Mammary epithelial cell (primary cell): ENCODE measurements around the gene HNF4A.

Experiments
- CTCF ChIP-seq, 2 donors: IDR thresholded peaks in 1 of 2; conservative IDR thresholded peaks in 1 of 2; 2 replicates each; pipeline ENCODE4 v1.5.1; 2011 to 2012; ENCODE audit warnings: inconsistent platforms in 2 of 2, low read length in 2 of 2, mild to moderate bottlenecking in 2 of 2, control low read depth in 1 of 2, low read depth in 1 of 2; ENCODE audit not compliant: insufficient read depth in 1 of 2; ENCODE audit errors: extremely low read depth in 1 of 2
- EZH2 ChIP-seq: IDR thresholded peaks from 2 replicates; pipeline ENCODE4 v1.6.1; 2012; ENCODE audit warnings: low read length, inconsistent platforms, borderline replicate concordance

- TF ChIP-seq CTCF (conservative IDR thresholded peaks at IDR 0.05 in 1 of 2, IDR thresholded peaks at IDR 0.05 in 1 of 2; ENCODE audit: extremely low read depth in 1 of 2, insufficient read depth in 1 of 2, low read depth in 1 of 2, low read length in 2 of 2) (no peak), EZH2 (no peak)
Observed at GRCh38 chr20:44475372-44475693, 119.8 kb downstream of the HNF4A start.
